ENCODE data around the gene CEP57.
"Not testable (repeated sequence)": the region's sequence is repeated elsewhere in the genome, so short reads cannot be mapped to it uniquely, and the experiment has no call there.

The CEP57 gene

DNA sequence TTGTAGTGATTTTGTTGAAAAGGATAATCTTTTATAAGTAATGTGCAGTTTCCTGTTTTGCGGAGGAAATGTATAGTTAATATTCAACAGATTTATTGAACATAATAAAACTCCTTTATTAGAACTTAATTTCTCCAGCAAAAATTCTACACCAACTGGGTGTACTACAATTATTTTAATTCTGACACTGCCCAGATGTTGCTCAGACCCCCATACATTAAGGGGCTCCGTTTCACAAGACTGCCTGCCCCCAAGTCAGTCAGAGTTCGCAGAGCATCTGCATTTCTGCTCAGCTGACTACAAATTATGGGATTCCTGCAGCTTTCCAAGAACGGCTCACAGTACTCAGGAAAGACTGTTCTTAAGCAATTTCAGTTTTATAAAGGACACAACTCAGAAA lies 6.2 kb downstream of the CEP57 start:
- DNase-seq (ENCODE audit: low read depth in 2 of 2, low spot score in 1 of 2): no peak

DNA sequence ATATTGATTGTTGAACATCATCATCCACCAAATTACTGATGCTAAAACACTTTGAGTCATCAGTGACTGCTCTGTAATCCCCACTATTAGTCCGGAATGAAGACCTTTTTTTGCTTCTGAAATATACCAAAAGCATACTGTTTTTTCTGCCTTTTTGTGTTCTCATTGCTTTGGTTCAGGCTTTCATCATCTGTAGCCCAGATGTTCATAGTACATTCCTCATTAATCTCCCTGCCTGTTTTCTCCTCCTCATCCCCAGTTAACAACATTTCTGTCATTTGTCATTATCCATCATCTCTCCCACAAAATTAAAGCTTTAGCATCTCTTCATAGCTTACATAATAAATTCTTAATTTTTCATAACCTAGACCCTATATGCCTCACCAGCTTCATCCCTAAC lies 9.2 kb downstream of the CEP57 start:
- no peak for DNase-seq (ENCODE audit: low read depth in 2 of 2, low spot score in 1 of 2)

DNA sequence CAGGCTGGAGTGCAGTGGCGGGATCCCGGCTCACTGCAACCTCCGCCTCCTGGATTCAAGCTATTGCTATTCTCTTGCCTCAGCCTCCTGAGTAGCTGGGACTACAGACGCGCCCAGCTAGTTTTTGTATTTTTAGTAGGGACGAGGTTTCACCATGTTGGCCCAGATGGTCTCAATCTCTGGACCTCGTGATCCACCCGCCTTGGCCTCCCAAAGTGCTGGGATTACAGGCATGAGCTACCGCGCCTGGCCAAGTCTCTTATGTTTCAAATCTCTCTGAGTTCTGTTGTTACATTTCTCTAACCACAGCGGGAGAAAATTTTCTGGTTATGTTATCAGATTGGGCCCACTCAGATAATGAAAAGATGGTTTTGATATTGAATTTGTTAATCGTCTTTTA lies 10.1 kb downstream of the CEP57 start:
- no peak for DNase-seq (ENCODE audit: low read depth in 2 of 2, low spot score in 1 of 2)

DNA sequence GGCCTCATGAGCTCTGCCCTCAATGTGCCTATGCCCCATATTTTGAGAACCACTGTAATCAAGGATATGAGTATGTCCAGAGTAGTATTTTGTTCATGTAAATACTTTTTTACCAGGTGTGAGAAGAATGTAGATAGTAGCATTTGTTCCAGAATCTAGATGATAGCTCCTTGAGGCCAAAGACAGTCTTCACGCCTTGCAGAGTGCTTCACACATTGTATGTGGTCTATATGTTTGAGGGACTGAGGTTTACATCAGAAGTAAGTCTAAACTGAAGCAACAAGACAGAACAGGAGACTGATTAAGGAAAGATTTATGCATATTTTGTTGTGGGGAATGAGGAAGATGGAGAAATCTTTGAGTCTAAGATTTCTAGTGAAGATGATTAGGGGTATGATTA lies 12.5 kb downstream of the CEP57 start:
- DNase-seq (ENCODE audit: low read depth in 2 of 2, low spot score in 1 of 2): no peak

DNA sequence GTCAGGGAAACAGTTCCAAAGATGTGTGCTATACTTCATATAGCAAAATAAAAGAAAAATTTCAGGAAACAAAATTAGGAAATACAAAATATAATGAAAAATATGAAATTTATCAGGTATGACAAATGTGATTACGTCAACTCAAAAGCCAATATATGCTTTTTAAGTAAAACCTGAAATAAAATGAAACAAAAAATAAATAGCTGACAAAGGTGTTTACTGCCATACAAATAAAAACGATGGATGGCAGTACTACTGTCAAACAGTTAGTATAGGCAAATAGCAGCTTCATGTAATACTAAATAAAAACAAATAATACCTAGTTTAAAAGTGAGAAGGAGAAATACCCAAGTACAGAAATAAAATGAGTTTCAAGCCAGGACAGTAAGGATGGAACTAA lies 13.7 kb downstream of the CEP57 start:
- DNase-seq (ENCODE audit: low read depth in 2 of 2, low spot score in 1 of 2): no peak

GRCh38 chr11:95805869-95806268 lies 15.6 kb downstream of the CEP57 start:
- no peak for DNase-seq (ENCODE audit: low read depth in 2 of 2, low spot score in 1 of 2)

DNA sequence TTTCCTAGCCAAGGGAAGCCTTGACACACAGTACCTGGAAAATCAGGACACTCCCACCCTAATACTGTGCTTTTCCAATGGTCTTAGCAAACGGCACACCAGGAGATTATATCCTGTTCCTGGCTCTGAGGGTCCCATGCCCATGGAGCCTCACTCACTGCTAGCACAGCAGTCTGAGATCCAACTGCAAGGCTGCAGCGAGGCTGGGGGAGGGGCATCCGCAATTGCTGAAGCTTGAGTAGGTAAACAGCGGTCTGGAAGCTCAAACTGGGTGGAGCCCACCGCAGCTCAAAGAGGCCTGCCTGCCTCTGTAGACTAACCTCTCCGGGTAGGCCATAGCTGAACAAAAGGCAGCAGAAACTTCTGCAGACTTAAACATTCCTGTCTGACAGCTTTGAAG lies 16.2 kb downstream of the CEP57 start:
- DNase-seq (ENCODE audit: low read depth in 2 of 2, low spot score in 1 of 2): not testable (repeated sequence)

GRCh38 chr11:95811052-95811451 lies 20.8 kb downstream of the CEP57 start:
- DNase-seq (ENCODE audit: low read depth in 2 of 2, low spot score in 1 of 2): not testable (repeated sequence)

DNA sequence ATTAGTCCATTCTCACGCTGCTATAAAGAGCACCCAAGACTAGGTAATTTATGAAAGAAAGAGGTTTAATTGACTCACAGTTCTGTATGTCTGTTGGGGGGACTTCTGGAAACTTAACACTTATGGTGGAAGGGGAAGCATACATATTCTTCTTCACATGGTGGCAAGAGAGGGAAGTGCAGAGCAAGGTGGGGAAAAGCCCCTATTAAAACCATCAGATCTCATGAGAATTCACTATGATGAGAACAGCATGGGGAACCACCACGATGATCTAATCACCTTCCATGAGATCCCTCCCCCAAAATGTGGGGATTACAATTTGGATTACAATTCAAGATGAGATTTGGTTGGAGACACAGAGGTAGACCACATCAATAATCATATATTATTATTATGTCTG lies 25.7 kb downstream of the CEP57 start:
- DNase-seq (ENCODE audit: low read depth in 2 of 2, low spot score in 1 of 2): no peak

DNA sequence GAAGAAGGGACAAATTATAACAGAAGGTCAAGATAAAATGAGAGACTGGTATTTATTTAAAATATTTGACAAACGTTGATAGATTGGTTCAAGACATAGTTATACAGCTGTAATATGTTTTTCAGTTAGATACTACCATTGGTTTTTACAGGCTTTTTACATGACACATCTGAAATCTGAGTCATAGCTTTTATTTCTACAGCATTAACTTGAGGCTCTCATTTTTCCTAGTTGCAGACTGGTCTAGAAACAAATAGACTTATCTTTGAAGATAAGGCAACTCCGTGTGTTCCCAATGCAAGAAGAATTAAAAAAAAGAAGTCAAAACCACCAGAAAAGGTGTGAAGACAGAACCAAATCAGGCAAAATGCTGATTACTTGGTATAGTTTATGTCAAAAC lies 31.3 kb downstream of the CEP57 start:
- DNase-seq (ENCODE audit: low read depth in 2 of 2, low spot score in 1 of 2): no peak

DNA sequence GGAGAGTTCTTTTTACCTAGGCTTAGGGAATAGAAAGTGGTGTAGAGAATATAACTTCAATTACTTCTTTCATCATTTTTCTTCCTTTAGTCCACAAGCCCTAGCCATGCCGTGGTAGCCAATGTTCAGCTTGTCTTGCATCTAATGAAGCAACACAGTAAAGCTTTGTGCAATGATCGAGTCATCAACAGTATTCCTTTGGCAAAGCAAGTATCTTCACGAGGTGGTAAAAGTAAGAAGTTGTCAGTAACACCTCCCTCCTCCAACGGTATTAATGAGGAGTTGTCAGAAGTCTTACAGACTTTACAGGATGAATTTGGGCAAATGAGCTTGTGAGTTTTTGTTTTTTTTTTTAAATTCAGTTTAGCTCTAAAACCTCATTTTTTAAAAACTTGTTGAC lies 37.4 kb downstream of the CEP57 start:
- no peak for DNase-seq (ENCODE audit: low read depth in 2 of 2, low spot score in 1 of 2)

DNA sequence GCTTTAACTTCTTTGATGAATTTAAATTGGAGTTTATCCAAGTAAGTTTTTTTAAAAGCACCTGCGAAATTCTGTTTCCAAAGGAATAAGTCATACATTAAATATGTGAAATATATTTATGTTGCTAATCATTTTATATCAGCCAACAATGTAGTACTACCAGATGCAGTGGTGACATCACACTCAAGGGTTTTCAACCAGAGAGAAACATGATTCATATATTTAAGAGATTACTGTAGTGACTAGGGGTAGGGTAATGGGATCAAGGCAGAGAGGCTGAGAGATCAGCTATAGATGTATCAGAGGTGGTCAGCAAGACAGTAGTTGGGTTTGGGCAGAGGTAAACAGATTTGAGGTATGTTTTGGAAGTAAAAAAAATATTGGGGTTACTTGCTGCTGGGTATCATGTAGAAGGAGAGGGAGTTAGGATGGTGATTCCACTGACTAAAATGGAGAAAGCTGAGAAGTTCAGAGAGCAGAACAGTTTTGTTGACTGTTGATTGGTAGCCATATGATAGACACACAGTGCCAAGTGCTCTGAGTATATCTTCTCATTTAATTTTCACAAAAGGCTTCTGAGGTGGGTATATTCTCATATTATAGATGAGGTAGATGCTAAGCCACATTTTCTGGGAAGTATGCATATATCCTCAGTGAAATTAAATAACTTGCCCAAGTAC lies 39.4 kb downstream of the CEP57 start:
- DNase-seq (ENCODE audit: low read depth in 2 of 2, low spot score in 1 of 2): no peak

- no peak for DNase-seq (ENCODE audit: low read depth in 2 of 2, low spot score in 1 of 2)
These were observed 41.0 kb downstream of the CEP57 start for GRCh38 chr11:95831198-95831883.

GRCh38 chr11:95832763-95833162 lies 42.5 kb downstream of the CEP57 start:
- no peak for DNase-seq (ENCODE audit: low read depth in 2 of 2, low spot score in 1 of 2)

GRCh38 chr11:95833378-95833777 lies 43.1 kb downstream of the CEP57 start:
- DNase-seq (ENCODE audit: low read depth in 2 of 2, low spot score in 1 of 2): no peak

DNA sequence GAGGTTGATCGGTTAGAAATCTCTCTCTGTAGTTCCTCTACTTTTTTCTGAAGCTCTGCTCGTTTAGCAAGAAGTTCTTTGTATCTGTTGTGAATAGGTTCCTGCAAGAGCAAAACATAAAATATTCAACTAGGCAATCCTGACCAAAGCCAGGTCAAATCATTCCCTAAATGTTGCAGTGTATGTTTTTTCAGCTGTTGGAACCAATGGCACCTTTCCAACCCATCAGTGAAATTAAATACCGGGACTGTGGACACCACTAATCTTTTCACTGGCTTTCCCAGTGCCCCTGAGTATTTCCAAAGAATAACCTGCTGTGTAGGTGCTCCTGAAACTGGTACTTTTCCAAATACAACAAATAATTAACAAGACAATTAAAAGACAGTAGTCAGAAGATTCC lies 45.1 kb downstream of the CEP57 start:
- no peak for DNase-seq (ENCODE audit: low read depth in 2 of 2, low spot score in 1 of 2)

DNA sequence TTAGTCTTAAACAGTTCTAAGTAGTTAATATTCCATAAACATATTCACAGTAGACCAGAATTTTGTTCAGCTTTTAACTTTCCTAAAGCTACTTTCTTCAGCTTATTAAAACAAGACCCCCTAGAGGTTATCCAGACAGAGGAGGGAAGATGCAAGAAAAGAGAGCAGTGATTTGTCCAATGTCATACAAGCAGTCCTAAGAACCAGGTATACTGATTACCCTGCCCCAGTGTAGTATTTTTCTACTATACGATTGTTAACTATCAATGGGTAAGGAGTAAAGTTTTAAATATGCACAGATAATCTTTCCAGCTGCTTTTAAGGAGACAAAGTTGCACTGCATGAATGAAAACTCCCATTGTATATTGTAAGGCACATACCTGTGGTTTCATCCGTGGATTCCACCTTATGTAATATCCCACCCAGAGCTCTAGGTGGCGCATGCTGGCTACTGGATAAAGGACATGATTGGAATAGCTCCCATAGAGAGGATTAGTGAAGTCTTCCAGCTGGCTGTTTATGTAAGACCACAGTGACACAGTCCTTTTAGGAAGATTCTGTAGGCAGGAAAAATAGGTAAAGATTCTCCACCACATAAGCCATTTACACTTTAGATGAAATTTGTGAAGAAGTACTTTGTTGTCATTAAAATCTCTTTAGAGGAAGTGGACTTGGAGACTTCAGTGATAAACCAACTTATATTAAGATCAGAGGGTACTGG lies 45.6 kb downstream of the CEP57 start:
- DNase-seq (ENCODE audit: low read depth in 2 of 2, low spot score in 1 of 2): peak in 1 of 2 donors; percentile 23

DNA sequence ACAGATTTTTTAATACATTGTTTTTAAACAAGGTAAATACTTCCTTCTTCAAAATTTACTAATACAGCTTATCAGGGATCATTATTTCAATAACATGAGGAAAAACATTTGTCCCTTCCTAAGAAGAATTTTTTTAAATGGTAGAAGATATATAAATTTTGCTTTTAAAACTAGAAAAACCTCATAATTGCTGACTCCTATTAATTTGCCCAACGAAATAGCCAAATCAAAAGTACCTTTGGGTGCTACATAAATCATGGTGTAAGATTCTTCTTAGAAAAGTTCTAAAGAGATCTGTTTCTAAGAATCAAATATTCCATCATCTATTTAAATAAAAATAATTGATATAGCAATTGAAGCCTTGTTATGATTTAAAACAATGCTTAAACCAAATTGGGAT lies 54.9 kb downstream of the CEP57 start:
- DNase-seq (ENCODE audit: low read depth in 2 of 2, low spot score in 1 of 2): no peak

DNA sequence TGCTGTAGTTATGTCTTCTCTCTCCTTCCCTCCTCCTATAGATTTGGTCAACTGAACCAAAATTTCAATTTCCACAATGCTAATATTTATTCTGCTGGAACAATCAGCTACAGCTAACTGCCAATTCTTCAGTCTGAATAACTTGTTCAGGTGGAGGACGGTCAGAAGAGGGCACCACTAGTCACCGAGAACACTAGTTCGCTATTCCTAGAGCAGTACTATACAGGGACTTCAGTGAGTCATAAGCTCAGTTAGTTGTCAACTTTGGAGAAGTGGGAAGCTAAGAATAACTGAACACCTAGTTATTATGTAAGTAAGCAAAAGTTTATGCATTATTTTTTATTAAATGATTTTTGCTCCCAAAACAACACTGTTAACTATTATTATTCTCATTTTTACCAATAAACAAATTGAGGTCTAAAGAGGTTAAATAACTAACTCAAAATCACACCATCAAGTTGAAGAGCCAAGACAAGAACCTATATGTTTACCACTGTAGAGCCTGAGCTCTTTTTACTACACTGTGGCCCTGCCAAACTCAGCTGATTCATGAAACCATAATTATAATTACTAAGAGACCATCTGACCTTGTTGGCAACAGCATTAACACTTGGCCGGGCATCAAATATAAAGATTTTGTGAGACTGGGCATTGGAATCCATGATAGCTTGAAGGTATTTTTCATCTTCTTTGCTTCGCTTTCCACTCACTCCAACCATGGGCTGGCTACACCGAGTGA lies 59.0 kb downstream of the CEP57 start:
- DNase-seq (ENCODE audit: low read depth in 2 of 2, low spot score in 1 of 2): no peak

GRCh38 chr11:95850137-95850536 lies 59.8 kb downstream of the CEP57 start:
- no peak for DNase-seq (ENCODE audit: low read depth in 2 of 2, low spot score in 1 of 2)

GRCh38 chr11:95853138-95853537 lies 62.8 kb downstream of the CEP57 start:
- no peak for DNase-seq (ENCODE audit: low read depth in 2 of 2, low spot score in 1 of 2)

GRCh38 chr11:95853862-95854261 lies 63.6 kb downstream of the CEP57 start:
- DNase-seq (ENCODE audit: low read depth in 2 of 2, low spot score in 1 of 2): no peak
